GM19328 (cell line): ENCODE measurements around the gene SCAND1.
"Not testable (repeated sequence)": the region's sequence is repeated elsewhere in the genome, so short reads cannot be mapped to it uniquely, and the experiment has no call there.

Experiments
- ATAC-seq: cut with Tn5 transposase; IDR thresholded peaks from one replicate; pipeline ENCODE4 v1.9.1; 2021; ENCODE audit warnings: mild to moderate bottlenecking, moderate library complexity; ENCODE audit not compliant: unreplicated experiment

Gene SCAND1

GRCh38 chr20:35954200-35954906 is at the start of gene SCAND1:
SCAND1 (minus strand) TSS chr20:35954502; CDS start chr20:35954284, 218 bp downstream.
- peak; percentile 89 for ATAC-seq

GRCh38 chr20:36004045-36004444 is 49.7 kb upstream of the SCAND1 start:
- no peak for ATAC-seq

DNA sequence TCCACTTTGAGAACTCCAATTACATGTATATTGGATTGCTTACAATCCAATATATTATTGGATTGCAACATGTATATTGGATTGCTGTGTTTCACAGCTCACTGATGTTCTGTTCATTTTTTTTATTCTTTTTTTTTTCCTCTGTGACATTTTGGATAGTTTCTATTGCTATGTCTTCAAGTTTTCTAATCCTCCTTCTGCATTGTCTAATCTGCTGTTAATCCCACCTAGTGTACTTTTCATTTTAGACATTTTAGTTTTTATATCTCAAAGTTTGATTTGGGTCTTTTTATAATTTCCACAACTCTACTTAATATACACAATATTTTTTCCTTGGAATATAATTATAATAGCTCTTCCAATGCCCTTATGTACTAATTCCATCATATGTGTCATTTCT is 48.6 kb upstream of the SCAND1 start:
- ATAC-seq = no peak

GRCh38 chr20:36001331-36001730 is 47.0 kb upstream of the SCAND1 start:
- not testable (repeated sequence) for ATAC-seq

- ATAC-seq = not testable (repeated sequence)
Measured at GRCh38 chr20:35996492-35996891, 42.2 kb upstream of the SCAND1 start.

GRCh38 chr20:35994994-35995453 is 40.7 kb upstream of the SCAND1 start:
- no peak for ATAC-seq

- ATAC-seq = no peak
Measured at GRCh38 chr20:35992713-35993335, 38.5 kb upstream of the SCAND1 start.

GRCh38 chr20:35991142-35991771 is 37.0 kb upstream of the SCAND1 start:
- ATAC-seq = no peak

DNA sequence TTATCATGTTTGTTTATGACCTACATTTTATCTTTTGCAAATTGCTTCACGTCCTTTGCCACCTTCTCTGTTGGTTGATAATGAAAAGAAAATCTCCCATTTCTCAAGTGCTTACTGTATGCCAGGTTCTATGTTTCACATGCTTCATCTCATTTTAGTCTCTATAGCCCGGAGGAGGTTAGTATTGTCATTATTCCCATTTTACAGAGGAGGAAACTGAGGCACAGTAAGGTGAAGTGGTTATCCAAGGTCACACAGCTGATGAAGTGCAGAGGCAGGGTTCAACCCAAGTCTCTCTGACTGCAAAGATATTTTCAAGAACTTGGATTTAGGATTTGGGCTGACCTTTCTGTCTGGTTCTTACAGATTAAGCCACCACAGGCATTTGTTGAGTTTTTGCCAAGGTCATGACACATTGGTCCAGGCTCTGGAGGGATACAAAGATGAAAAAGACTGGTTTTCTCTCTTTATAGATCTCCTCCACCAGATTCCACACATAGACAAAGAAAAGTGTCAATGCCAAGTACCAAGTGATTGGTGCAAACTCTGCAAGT is 34.7 kb upstream of the SCAND1 start:
- ATAC-seq = no peak

DNA sequence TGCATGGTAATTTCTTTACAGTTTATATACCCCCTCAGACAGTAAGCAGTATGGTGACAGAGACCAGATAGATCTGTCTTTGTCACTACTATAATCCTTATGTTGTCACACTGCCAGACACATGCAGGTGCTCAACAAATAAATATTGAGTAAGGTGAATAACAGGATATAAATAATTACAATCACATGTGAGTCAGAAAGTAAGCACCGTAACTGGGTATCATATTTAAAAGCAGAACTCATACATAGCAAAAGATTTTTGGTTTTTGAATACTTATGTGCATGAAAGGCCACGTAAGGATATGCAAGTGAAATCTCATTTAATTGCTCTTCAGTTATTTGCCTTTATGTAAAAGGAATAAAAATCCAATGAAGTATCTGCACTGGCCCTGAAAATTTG is 31.5 kb upstream of the SCAND1 start:
- no peak for ATAC-seq

DNA sequence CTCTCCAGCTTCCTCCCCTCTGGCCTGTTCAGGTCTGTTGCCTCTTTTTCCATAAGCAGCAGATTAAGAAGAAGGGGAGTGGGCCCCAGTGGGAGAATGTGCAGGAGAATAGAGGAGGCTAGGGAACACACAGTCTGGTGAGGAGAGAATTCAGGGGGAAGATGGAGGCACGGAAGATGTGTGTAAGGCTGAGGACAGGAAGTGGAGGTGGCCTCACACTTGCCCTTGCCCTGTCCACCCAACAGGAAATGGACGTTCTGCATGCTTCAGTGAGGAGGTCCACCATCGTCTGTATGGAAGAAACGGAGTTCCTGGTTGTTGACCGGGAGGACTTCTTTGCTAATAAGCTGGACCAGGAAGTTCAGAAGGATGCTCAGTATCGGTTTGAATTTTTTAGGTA is 30.1 kb upstream of the SCAND1 start:
- ATAC-seq = no peak

GRCh38 chr20:35981969-35982368 is 27.7 kb upstream of the SCAND1 start:
- no peak for ATAC-seq

DNA sequence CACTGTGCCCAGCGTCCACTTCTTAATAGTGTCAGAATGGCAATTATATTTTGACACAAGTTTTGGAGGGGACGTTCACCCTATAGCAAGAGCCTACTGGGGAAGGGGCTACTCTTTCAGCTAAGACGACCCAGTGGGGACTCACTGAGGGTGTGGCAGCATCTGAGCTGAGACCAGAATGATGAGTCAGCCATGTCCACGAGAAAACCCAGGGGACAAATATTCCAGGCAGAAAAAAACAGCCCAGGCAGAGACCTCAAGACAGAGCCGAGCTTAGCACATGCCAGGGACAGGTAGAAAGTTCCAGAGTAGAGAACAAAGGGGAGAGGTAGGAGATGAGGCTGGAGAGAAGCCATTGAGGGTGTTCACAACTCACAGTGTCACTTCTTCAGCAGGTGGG is 25.2 kb upstream of the SCAND1 start:
- ATAC-seq = no peak

DNA sequence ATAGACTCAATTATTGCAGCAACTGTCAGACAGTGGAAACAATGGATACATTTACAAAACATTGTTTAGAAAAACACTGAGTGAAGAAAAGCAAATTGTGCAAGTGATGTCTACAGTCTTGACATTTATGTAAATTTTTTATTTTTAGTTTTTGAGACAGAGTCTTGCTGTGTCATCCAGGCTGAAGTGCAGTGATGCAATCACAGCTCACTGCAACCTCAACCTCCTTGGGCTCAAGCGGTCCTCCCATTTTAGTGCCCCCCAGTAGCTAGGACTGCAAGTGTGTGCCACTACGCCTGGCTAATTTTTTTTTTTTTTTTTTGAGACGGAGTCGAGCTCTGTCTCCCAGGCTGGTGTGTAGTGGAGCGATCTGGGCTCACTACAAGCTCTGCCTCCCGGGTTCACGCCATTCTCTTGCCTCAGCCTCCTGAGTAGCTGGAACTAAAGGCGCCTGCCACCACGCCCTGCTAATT is 23.8 kb upstream of the SCAND1 start:
- no peak for ATAC-seq

DNA sequence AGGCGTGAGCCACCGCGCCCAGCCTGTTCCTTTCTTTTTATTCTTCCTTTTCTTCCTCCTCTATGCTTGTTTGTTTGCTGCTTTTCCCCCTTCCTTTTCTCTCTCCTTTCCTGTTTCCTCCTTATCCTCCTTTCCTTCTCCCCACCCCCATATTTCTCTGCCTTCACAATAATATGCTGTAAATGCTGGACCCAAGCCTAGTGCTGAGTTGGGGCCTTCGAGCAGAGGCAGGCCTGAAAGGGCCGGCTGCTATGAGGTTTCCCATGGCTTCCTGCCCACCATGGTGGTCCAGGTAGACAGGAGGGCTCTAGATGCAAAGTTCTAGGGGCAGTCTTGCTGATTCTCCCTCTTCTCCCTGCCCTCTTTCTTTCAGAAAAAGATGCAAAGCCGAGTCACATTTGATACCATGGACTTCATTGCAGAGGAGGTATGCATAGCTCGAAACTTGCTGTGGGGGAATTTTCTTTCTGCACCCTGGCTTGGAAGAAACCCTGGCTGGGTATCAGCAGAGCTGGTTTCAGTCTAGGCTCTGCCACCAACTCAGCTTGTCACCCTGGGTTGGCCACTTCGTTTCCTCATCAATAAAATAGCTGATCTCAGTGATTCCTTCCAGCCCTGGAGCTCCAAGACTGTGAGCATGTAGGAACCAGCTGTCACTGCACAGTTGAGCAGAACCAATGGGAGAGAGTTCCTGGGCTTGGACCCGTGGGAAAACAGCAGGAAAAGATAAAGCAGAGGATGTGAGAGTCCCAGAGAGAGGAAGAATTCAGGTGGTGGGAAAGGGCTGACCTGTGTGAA is 21.5 kb upstream of the SCAND1 start:
- no peak for ATAC-seq

GRCh38 chr20:35974256-35974655 is 20.0 kb upstream of the SCAND1 start:
- ATAC-seq = no peak

GRCh38 chr20:35972462-35972861 is 18.2 kb upstream of the SCAND1 start:
- ATAC-seq = no peak

DNA sequence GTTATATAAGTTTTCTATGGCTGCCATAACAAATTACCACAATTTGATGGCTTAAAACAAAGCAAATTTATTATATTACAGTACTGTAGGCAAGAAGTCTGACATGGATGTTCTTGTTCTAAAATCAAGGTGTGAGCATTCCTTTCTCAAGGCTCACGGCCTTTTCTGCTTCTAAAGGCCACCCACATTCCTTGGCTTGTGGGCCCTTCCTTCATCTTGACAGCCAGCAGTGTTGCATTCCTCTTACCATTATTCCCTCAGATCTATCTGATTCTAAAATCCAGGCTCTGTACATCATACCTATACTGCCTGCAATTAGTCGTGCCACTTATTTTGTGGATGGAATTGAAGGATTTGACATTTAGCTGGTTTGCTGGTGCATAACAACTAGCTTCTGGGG is 17.7 kb upstream of the SCAND1 start:
- no peak for ATAC-seq

DNA sequence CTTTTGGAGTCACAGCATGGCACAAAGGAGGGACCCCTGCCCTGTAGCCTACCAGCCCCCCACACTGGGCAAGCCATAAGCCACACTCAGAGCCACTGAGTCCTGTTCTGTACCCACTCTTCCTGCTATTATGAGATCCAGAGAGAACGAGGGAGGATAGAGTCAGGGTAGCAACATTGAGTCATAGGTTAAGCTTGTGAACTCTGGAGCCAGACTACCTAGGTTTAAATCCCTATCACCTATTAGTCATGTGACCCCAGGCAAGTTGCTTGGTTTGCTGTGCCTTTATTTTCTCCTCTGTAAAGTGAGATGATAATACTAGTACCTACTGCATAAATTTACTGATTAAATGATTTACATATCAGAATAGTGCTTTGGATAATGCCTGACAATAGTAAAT is 14.6 kb upstream of the SCAND1 start:
- ATAC-seq = no peak

- ATAC-seq = no peak
Measured at GRCh38 chr20:35967979-35968640, 13.8 kb upstream of the SCAND1 start, which contains the start of gene CNBD2. CNBD2 (plus strand) TSS chr20:35968590; CDS start chr20:35968763, 173 bp downstream.
